SU-DHL-6 (cell line): Measurements from ENCODE around the gene ZNF554.

ENCODE experiments used
- EZH2phosphoT487 ChIP-seq: fragments of 200-600 bp; sonication (generic), shearing (Covaris generic); conservative IDR thresholded peaks from 2 replicates; pipeline ENCODE4 v1.6.1; 2018; ENCODE audit warnings: mild to moderate bottlenecking, antibody characterized with exemption, low read length, moderate library complexity, mixed read lengths
- TF ChIP-seq, protein P1 (sequence below): fragments of 200-600 bp; sonication (generic); IDR thresholded peaks from one replicate; pipeline ENCODE4 v1.5.1; 2017; ENCODE audit warnings: antibody characterized with exemption, mild to moderate bottlenecking, low read length, moderate library complexity; ENCODE audit not compliant: insufficient read depth, poor library complexity, severe bottlenecking

DNA sequence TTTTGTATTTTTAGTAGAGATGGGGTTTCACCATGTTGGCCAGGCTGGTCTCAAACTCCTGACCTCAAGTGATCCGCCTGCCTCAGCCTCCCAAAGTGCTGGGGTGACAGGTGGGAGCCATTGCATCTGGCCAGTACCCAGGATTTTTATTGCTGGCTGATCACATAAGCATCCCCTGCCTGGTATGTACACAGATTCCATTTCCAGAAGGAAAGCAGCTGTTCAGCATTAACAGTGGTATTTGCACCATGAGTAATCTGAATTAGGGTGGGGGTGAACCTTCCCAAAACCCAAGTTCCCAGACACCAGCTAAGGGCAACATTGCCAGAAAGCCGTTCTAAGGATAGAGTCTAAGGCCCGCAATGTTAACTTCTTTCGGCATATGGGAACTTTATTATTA, 28.9 kb downstream of the ZNF554 start:
- TF ChIP-seq, protein P1, sequence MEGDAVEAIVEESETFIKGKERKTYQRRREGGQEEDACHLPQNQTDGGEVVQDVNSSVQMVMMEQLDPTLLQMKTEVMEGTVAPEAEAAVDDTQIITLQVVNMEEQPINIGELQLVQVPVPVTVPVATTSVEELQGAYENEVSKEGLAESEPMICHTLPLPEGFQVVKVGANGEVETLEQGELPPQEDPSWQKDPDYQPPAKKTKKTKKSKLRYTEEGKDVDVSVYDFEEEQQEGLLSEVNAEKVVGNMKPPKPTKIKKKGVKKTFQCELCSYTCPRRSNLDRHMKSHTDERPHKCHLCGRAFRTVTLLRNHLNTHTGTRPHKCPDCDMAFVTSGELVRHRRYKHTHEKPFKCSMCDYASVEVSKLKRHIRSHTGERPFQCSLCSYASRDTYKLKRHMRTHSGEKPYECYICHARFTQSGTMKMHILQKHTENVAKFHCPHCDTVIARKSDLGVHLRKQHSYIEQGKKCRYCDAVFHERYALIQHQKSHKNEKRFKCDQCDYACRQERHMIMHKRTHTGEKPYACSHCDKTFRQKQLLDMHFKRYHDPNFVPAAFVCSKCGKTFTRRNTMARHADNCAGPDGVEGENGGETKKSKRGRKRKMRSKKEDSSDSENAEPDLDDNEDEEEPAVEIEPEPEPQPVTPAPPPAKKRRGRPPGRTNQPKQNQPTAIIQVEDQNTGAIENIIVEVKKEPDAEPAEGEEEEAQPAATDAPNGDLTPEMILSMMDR, result no peak
- TF ChIP-seq EZH2phosphoT487, result no peak
